Measurements from ENCODE around the gene TBX4.

TBX4 gene

DNA sequence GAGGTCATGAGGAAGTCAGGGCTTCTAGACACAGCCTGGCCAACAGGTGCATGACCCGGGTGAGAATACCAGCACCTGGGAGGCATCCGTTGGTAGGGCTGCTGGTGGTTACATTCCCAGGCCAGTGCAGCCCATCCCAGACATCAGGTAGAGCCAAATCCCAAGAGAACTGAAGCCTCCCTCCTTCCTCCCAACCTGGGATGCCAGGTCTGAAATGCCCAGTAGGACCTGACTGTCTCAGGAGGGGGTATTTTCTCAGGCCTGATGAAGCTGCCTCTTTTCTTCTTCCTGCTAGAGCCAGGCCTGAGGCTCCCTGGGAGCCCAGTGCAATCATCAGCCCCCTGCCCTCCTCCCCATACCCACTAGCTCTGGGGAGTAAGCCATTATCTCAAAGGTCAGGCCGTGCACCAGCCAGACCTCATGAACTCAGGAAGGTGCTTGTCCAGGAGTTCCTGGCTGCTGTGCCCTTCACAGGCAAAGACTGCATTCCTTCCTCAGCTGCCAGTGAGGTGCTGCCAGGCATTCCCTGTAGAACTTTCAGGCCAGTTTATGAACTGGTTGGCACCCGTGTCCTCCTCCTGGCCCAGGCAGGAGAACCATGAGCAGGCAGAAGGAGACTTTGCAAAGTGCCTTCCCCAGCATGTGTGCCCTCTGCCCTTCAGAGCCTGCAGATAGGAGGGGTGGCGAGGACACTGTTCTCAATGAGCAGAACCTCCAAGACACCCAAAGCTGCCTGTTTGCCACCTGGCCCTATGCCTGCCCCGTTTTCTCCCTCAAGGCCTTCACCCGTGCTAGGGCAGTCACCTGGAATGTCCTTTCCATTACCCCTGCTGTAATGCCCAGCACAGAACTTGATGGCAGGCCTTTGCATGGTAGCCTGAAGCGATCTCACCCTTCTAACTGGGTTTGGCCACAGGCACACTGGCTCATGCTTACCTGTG lies 45.0 kb upstream of the TBX4 start:
- no peak for ATAC-seq
- TF ChIP-seq BACH2 (CRISPR knock-in tag; IDR thresholded peaks at IDR 0.05; ENCODE audit: borderline replicate concordance) (no peak), TCF4 (CRISPR knock-in tag; IDR thresholded peaks at IDR 0.05; ENCODE audit: borderline replicate concordance) (no peak), ZNF8 (CRISPR knock-in tag; IDR thresholded peaks at IDR 0.05) (no peak), ESRRG (CRISPR knock-in tag; IDR thresholded peaks at IDR 0.05) (no peak), TOX (CRISPR knock-in tag; IDR thresholded peaks at IDR 0.05; ENCODE audit: borderline replicate concordance) (no peak), OSR1 (CRISPR knock-in tag; IDR thresholded peaks at IDR 0.05) (no peak), ZNF70 (CRISPR knock-in tag; IDR thresholded peaks at IDR 0.05) (no peak), ZFP3 (CRISPR knock-in tag; IDR thresholded peaks at IDR 0.05) (no peak), CSDC2 (CRISPR knock-in tag; IDR thresholded peaks at IDR 0.05) (no peak), ISL1 (CRISPR knock-in tag; IDR thresholded peaks at IDR 0.05) (no peak), ZC3H10 (CRISPR knock-in tag; IDR thresholded peaks at IDR 0.05) (peak; percentile 26; the same call in 1 of the 2 replicates), ZNF565 (CRISPR knock-in tag; conservative IDR thresholded peaks at IDR 0.05; ENCODE audit: low read depth) (no peak), GLIS3 (CRISPR knock-in tag; IDR thresholded peaks at IDR 0.05) (0 out of 2 replicates have a peak, but pooled peaks have one; percentile 3), PPARA (CRISPR knock-in tag; IDR thresholded peaks at IDR 0.05; ENCODE audit: borderline replicate concordance) (no peak), SNAI2 (CRISPR knock-in tag; IDR thresholded peaks at IDR 0.05) (no peak), ZFP30 (CRISPR knock-in tag; IDR thresholded peaks at IDR 0.05) (no peak; the same call in 1 of the 2 replicates), RARB (CRISPR knock-in tag; IDR thresholded peaks at IDR 0.05) (no peak), ARNTL (CRISPR knock-in tag; IDR thresholded peaks at IDR 0.05; ENCODE audit: borderline replicate concordance, low read depth) (no peak)
- TF ChIP-seq, protein P1, sequence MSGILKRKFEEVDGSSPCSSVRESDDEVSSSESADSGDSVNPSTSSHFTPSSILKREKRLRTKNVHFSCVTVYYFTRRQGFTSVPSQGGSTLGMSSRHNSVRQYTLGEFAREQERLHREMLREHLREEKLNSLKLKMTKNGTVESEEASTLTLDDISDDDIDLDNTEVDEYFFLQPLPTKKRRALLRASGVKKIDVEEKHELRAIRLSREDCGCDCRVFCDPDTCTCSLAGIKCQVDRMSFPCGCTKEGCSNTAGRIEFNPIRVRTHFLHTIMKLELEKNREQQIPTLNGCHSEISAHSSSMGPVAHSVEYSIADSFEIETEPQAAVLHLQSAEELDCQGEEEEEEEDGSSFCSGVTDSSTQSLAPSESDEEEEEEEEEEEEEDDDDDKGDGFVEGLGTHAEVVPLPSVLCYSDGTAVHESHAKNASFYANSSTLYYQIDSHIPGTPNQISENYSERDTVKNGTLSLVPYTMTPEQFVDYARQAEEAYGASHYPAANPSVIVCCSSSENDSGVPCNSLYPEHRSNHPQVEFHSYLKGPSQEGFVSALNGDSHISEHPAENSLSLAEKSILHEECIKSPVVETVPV (CRISPR knock-in tag; IDR thresholded peaks at IDR 0.05) = no peak
- TF ChIP-seq, protein P2, sequence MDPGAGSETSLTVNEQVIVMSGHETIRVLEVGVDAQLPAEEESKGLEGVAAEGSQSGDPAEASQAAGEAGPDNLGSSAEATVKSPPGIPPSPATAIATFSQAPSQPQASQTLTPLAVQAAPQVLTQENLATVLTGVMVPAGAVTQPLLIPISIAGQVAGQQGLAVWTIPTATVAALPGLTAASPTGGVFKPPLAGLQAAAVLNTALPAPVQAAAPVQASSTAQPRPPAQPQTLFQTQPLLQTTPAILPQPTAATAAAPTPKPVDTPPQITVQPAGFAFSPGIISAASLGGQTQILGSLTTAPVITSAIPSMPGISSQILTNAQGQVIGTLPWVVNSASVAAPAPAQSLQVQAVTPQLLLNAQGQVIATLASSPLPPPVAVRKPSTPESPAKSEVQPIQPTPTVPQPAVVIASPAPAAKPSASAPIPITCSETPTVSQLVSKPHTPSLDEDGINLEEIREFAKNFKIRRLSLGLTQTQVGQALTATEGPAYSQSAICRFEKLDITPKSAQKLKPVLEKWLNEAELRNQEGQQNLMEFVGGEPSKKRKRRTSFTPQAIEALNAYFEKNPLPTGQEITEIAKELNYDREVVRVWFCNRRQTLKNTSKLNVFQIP (CRISPR knock-in tag; IDR thresholded peaks at IDR 0.05; ENCODE audit: borderline replicate concordance, low read depth) = no peak
- TF ChIP-seq, protein P3, sequence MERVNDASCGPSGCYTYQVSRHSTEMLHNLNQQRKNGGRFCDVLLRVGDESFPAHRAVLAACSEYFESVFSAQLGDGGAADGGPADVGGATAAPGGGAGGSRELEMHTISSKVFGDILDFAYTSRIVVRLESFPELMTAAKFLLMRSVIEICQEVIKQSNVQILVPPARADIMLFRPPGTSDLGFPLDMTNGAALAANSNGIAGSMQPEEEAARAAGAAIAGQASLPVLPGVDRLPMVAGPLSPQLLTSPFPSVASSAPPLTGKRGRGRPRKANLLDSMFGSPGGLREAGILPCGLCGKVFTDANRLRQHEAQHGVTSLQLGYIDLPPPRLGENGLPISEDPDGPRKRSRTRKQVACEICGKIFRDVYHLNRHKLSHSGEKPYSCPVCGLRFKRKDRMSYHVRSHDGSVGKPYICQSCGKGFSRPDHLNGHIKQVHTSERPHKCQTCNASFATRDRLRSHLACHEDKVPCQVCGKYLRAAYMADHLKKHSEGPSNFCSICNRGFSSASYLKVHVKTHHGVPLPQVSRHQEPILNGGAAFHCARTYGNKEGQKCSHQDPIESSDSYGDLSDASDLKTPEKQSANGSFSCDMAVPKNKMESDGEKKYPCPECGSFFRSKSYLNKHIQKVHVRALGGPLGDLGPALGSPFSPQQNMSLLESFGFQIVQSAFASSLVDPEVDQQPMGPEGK (CRISPR knock-in tag; IDR thresholded peaks at IDR 0.05; ENCODE audit: borderline replicate concordance) = 0 out of 2 replicates have a peak, but pooled peaks have one; percentile 8
- TF ChIP-seq, protein P4, sequence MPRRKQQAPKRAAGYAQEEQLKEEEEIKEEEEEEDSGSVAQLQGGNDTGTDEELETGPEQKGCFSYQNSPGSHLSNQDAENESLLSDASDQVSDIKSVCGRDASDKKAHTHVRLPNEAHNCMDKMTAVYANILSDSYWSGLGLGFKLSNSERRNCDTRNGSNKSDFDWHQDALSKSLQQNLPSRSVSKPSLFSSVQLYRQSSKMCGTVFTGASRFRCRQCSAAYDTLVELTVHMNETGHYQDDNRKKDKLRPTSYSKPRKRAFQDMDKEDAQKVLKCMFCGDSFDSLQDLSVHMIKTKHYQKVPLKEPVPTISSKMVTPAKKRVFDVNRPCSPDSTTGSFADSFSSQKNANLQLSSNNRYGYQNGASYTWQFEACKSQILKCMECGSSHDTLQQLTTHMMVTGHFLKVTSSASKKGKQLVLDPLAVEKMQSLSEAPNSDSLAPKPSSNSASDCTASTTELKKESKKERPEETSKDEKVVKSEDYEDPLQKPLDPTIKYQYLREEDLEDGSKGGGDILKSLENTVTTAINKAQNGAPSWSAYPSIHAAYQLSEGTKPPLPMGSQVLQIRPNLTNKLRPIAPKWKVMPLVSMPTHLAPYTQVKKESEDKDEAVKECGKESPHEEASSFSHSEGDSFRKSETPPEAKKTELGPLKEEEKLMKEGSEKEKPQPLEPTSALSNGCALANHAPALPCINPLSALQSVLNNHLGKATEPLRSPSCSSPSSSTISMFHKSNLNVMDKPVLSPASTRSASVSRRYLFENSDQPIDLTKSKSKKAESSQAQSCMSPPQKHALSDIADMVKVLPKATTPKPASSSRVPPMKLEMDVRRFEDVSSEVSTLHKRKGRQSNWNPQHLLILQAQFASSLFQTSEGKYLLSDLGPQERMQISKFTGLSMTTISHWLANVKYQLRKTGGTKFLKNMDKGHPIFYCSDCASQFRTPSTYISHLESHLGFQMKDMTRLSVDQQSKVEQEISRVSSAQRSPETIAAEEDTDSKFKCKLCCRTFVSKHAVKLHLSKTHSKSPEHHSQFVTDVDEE (CRISPR knock-in tag; IDR thresholded peaks at IDR 0.05) = no peak
- TF ChIP-seq, protein P5, sequence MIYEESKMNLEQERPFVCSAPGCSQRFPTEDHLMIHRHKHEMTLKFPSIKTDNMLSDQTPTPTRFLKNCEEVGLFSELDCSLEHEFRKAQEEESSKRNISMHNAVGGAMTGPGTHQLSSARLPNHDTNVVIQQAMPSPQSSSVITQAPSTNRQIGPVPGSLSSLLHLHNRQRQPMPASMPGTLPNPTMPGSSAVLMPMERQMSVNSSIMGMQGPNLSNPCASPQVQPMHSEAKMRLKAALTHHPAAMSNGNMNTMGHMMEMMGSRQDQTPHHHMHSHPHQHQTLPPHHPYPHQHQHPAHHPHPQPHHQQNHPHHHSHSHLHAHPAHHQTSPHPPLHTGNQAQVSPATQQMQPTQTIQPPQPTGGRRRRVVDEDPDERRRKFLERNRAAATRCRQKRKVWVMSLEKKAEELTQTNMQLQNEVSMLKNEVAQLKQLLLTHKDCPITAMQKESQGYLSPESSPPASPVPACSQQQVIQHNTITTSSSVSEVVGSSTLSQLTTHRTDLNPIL (CRISPR knock-in tag; IDR thresholded peaks at IDR 0.05; ENCODE audit: low read depth) = 0 out of 2 replicates have a peak, but pooled peaks have one; percentile 11
